Cardiac fibroblast (primary cell): ENCODE results near the gene SRP68.

Source experiments
- DNase-seq, 2 donors: peaks; one replicate each; pipeline versions ENCODE4 v3.0.0 to v3.0.0-alpha.2; 2010; ENCODE audit warnings: low read depth in 2 of 2
- H3K4me3 ChIP-seq, 2 donors: replicated peaks in 1 of 2; 1 replicate in 1 of 2; 2 replicates in 1 of 2; pipeline ENCODE4 v1.5.1; 2011; ENCODE audit warnings: low read depth in 2 of 2, low read length in 2 of 2, mild to moderate bottlenecking in 2 of 2, moderate library complexity in 1 of 2
- TF ChIP-seq, protein P1 (sequence below): IDR thresholded peaks from one replicate; pipeline ENCODE4 v1.5.1; 2011; ENCODE audit warnings: low read depth, mild to moderate bottlenecking, low read length, inconsistent platforms

Gene SRP68

DNA sequence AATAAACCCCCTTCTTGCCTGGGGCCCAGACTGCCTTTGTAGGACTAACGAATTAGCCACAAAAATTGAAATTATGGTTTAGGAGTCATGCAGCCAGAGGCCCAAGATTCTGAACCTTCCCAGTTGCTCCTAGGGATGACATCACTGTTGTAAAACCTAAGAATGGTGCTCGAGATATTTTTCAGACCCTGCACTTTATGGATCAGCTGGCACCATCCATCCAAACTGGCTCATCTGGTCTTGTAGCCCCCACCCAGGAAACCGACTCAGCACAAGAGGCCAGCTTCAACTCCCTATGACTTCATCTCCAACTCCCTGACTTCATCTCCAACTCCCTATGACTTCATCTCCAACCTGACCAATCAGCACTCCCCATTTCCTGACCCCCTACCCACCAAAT is 34.3 kb downstream of the SRP68 start:
- TF ChIP-seq, protein P1, sequence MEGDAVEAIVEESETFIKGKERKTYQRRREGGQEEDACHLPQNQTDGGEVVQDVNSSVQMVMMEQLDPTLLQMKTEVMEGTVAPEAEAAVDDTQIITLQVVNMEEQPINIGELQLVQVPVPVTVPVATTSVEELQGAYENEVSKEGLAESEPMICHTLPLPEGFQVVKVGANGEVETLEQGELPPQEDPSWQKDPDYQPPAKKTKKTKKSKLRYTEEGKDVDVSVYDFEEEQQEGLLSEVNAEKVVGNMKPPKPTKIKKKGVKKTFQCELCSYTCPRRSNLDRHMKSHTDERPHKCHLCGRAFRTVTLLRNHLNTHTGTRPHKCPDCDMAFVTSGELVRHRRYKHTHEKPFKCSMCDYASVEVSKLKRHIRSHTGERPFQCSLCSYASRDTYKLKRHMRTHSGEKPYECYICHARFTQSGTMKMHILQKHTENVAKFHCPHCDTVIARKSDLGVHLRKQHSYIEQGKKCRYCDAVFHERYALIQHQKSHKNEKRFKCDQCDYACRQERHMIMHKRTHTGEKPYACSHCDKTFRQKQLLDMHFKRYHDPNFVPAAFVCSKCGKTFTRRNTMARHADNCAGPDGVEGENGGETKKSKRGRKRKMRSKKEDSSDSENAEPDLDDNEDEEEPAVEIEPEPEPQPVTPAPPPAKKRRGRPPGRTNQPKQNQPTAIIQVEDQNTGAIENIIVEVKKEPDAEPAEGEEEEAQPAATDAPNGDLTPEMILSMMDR, result no peak
- DNase-seq, result no peak
- H3K4me3 ChIP-seq, result no peak overlapping the region

DNA sequence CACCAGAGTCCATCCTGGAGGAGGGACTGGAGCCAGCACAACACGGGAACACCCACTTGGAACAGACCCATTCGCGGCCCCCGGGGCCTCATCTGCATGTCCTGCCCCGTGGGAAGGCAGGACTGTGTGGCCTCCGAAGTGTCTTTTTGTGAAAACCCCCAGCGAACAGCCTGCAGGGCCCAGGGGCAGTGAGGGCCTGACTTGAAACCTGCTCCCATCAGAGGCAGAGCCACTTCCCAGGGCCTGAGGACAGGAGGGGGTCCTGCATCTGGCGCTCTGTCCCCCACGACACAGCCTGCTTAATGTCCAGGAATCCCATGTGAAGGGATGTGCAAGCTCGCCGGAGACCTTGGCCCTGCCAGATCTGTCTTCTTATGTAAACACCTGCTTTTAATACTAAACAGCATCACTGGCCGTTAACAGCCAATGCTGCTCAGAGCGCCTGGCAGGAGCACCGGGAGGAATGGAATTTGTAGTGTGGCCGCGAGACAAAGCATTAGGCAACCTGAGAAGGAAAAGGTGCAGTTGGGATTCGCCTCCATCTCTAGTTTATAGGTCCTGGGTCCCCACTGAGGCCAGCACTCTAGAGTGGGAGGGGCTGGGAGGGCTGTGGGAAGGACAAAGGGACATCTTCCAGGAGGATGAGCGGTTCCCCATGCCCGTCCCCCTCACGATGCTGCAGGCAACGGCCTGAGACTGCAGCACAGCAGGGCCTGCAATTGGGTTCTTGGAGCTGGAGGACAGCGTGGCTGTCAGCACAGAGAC is 35.6 kb downstream of the SRP68 start:
- peak in 1 of 2 donors; percentile 5 for DNase-seq
- TF ChIP-seq, protein P1, result no peak
- H3K4me3 ChIP-seq, result no peak overlapping the region

DNA sequence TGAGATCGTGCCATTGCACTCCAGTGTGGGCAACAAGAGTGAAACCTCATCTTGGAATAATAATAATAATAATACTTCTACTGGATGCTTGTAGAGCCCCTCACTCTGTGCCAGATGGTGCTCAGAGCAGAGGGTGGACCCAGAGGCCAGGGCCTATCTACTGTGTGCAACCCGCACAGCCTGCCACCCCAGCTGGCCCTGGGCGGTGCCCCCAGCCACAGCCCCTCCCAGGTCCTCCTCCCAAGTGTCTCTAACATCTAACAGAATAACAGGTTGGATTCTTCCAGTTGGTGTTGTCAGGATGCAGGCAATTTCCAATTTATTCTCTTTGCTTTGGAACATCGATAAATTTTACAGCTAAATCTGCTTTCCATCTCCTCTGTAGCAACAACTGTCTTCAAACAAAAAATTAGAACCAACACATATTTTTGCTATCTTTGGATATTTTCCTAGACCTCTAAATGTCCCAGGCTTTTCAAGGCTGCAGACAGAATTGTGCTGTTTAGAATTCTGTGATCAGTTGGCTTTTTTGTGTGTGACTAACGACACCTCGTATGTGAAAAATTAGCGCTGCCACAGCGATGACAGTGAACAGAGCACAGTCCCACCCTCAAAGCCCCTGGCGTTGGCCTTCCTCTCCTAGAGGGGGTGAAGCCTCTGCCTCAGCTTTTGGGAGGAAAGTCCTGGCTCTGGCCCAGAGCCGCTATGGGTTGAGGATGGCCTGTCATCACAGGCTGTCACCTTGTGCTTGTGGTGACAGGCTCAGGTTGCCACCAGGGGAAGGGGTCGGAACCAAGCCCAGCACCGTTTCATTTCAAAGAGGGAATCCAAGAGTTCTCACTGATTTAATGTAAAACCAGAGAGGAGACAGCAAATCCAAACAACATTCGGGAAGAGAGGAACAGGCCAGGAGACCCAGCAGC is 37.6 kb downstream of the SRP68 start:
- TF ChIP-seq, protein P1, result no peak
- DNase-seq, result no peak
- H3K4me3 ChIP-seq, result no peak overlapping the region

DNA sequence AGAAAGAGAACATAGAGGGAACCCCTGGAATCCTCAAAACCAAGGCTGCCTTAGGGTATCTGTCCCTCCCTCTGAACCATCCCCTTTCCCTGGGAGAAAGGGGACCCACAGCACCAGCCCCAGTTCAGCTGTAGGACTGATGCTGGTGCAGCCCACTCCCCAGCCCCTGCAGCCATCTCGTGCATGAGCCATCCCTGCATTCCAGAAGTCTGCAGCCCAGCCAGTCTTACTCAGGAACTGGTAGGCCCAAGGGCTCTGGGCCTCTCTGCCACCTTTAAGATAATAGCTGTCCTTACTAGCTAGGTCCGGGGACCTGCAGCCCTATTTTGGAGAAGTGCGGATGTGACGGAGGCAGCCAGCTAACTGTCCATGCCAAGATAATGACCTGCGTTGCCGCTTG is 39.2 kb downstream of the SRP68 start:
- TF ChIP-seq, protein P1, result no peak
- H3K4me3 ChIP-seq, result no peak overlapping the region
- no peak for DNase-seq

DNA sequence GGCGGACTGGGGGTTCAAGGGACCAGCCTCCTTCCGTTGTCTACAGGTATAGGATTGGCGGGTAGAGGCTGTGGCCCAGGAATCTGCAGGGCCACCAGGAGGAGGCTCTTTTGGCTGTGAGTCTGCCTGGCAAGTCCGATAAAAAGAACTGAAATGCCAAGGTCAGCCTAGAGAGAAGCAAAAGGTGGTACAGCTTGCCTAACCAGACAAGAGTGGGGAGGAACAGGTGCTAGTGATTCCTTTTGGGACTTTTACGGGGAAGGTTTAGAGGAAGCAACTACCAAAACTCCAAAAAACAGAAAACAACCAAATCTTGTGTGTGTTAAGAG is 39.6 kb downstream of the SRP68 start:
- H3K4me3 ChIP-seq, result no peak overlapping the region
- TF ChIP-seq, protein P1, result no peak
- no peak for DNase-seq

DNA sequence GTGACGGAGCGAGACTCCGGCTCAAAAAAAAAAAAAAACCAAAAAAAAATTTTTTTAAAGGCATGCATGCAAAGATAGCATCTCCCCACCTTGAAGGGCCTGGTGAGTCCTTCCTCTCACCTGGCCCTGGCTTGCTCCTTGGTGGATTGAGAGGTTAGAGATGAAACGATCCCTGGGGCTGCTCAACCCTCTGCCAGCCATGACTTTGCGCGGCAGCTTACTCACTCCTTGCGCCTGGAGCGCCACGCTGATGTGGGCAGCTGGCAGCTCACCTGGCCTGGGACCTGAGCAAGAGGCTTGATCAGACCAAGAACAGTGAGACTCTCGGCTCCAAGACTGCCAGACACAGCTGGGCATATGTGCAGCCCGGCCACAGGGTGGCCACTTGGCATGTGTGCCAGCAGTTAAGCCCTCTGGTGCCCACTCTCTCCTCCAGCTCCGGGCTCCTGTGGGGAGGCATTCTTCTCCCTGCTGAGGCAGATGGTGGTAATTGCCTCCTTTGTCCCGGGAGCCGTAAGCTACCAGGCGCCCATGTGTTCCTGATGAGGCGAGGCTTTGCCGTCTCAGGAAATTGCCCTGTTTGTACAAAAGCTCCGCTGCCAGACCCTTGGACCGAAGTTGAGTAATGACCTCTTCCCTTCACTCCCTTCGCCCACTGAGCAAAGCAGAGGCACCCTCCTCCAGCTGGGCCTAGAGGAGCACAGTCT is 40.1 kb downstream of the SRP68 start:
- DNase-seq, result no peak
- no peak overlapping the region for H3K4me3 ChIP-seq
- TF ChIP-seq, protein P1, result no peak
